Activated T-helper 1 cell treated with anti-CD3 and anti-CD28 coated beads, Interleukin-12 subunit alpha, Interleukin-12 subunit beta, Interleukin-2, Interleukin-4 antibody, amounts not matched to agents 30 ng/mL and 10 ng/mL and 1 ng/mL, durations not matched to agents 14 hours and 24 hours and 36 hours (primary cell): Measurements from ENCODE around the gene MSI2. TPM values are rescaled to one million over a fixed set of nuclear protein-coding genes. Genes with fewer than 3 reads are reported as not detected.

Source experiments
- DNase-seq: peaks from one replicate; pipeline ENCODE4 v3.0.0; 2021; ENCODE audit warnings: low spot score
- H3K27ac Mint-ChIP-seq: one replicate; pipeline ENCODE4 v1.8.0; 2021; ENCODE audit warnings: mild to moderate bottlenecking, mixed read lengths
- H3K27me3 Mint-ChIP-seq: one replicate; pipeline ENCODE4 v1.8.0; 2022; ENCODE audit warnings: mild to moderate bottlenecking, moderate library complexity, mixed read lengths; ENCODE audit not compliant: insufficient read depth
- H3K36me3 Mint-ChIP-seq: one replicate; pipeline ENCODE4 v1.8.0; 2021; ENCODE audit warnings: low read depth, mixed read lengths
- H3K4me1 Mint-ChIP-seq: one replicate; pipeline ENCODE4 v1.8.0; 2021; ENCODE audit warnings: low read depth, mixed read lengths
- H3K4me3 Mint-ChIP-seq: one replicate; pipeline ENCODE4 v1.8.0; 2021; ENCODE audit warnings: mild to moderate bottlenecking, moderate library complexity, mixed read lengths
- H3K9me3 Mint-ChIP-seq: one replicate; pipeline ENCODE4 v1.8.0; 2021; ENCODE audit warnings: mixed read lengths
- intact Hi-C: fragments of 100-400 bp; cut with micrococcal nuclease; formaldehyde crosslinking; loops from one replicate; pipeline ENCODE4 v1.15.1; 2024
- total RNA-seq: library from RNA; stranded (reverse); gene quantifications from 2 replicates; pipeline ENCODE4 v1.2.3, GENCODE V29; 2022

MSI2 gene
- total RNA-seq, 1 donor from 2014 or later, result 278 TPM

GRCh38 chr17:57251211-57251787 lies 5.0 kb upstream of the MSI2 start:
- no peak for DNase-seq
- Mint-ChIP-seq H3K4me1 (peaks cover 17% of the 10 kb centered on the region), H3K27me3 (peaks cover 4% of the 10 kb centered on the region), H3K9me3 (peaks cover 13% of the 10 kb centered on the region), H3K4me3 (no peak overlapping the region), H3K36me3 (peaks cover 4% of the 10 kb centered on the region), H3K27ac (no peak overlapping the region)
- intact Hi-C loops, result loop anchor here (10.0 kb wide), 1 partner anchor 354 kb away; no protein-coding TSS in a partner anchor

DNA sequence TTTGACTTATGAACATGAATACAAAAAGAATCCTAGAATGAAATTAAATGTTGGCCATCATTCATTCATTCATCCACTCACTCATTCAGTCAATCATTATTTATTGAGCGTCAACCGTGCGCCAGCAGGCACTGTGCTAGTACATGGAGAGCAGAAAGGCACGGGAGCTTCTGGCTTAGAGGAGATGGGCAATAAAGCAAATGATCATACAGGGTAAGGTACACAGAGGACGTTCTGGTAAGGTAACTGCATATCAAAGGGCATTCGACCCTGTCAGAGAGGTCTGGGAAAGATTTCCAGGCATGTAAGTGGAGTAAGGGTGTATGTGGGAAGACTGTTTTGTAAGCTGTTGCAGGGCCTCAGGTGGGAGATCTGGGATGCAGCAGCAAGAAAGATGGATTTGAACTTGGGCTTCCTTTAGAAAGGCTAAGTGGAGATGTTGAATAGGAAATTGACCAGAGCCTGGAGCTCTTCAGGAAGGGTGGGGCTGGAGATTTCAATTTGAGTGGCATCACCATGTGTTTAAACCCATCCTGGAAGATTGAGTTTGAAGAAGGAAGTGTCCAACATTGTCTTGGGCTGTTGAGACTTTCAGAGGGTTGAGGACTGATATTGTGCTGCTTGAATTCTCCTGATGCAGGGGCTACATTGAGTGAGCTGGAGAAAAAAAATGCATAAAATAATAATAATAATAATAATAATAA lies 2.8 kb upstream of the MSI2 start:
- H3K4me1 Mint-ChIP-seq, result peaks cover 22% of the 10 kb centered on the region
- peaks cover 9% of the 10 kb centered on the region for H3K36me3 Mint-ChIP-seq
- H3K4me3 Mint-ChIP-seq, result no peak overlapping the region
- peaks cover 13% of the 10 kb centered on the region for H3K9me3 Mint-ChIP-seq
- intact Hi-C loops, result loop anchor here (1.0 to 10.0 kb wide), 2 partner anchors 10 to 351 kb away; no protein-coding TSS in a partner anchor
- peaks cover 2% of the 10 kb centered on the region for H3K27me3 Mint-ChIP-seq
- no peak for DNase-seq
- H3K27ac Mint-ChIP-seq, result no peak overlapping the region

DNA sequence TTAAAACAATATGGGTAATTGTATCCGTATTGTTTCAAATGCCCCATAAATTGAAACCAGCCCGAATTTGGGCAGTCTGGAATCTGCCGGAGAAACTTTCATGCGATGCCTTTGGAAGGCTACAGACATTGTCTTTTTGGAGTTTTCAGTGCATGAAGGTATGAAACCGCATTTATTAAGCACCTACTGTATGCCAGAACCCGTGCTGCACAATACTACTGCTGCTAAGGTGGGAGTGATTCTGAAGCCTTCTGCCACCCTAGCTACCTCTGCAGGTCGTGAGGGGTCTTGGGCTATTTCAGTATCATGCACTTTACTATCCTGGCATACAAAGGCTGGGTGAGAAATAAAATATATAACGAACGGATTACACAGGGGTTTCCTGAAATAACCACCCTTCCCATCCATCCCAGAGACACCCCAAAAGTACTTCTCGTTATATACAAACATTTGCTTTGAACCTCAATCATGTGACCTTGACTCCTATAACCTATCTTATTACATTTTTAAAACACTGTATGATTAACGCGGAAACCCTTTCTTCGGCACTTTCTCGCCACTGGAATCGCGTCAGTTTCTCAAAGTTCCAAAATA lies 1.0 kb upstream of the MSI2 start:
- no peaks in the 10 kb centered on the region for H3K27me3 Mint-ChIP-seq
- intact Hi-C loops, result loop anchor here (5.0 to 10.0 kb wide), 3 partner anchors 42 to 418 kb away; no protein-coding TSS in a partner anchor
- peaks cover 21% of the 10 kb centered on the region for H3K36me3 Mint-ChIP-seq
- peak overlapping the region; percentile 86 for H3K4me3 Mint-ChIP-seq
- H3K9me3 Mint-ChIP-seq, result peaks cover 5% of the 10 kb centered on the region
- H3K27ac Mint-ChIP-seq, result peak overlapping the region; percentile 83
- no peak for DNase-seq
- H3K4me1 Mint-ChIP-seq, result peaks cover 40% of the 10 kb centered on the region

GRCh38 chr17:57256708-57257112 lies 387 bp downstream of the MSI2 start:
- peak overlapping the region; percentile 89 for H3K4me3 Mint-ChIP-seq
- intact Hi-C loops, result loop anchor here (1.0 to 10.0 kb wide), 6 partner anchors 41 to 419 kb away; partner anchors contain the start of gene AKAP1
- peaks cover 32% of the 10 kb centered on the region for H3K36me3 Mint-ChIP-seq
- no peak for DNase-seq
- no peaks in the 10 kb centered on the region for H3K27me3 Mint-ChIP-seq
- H3K9me3 Mint-ChIP-seq, result no peaks in the 10 kb centered on the region
- H3K27ac Mint-ChIP-seq, result peak overlapping the region; percentile 93
- peaks cover 54% of the 10 kb centered on the region for H3K4me1 Mint-ChIP-seq

DNA sequence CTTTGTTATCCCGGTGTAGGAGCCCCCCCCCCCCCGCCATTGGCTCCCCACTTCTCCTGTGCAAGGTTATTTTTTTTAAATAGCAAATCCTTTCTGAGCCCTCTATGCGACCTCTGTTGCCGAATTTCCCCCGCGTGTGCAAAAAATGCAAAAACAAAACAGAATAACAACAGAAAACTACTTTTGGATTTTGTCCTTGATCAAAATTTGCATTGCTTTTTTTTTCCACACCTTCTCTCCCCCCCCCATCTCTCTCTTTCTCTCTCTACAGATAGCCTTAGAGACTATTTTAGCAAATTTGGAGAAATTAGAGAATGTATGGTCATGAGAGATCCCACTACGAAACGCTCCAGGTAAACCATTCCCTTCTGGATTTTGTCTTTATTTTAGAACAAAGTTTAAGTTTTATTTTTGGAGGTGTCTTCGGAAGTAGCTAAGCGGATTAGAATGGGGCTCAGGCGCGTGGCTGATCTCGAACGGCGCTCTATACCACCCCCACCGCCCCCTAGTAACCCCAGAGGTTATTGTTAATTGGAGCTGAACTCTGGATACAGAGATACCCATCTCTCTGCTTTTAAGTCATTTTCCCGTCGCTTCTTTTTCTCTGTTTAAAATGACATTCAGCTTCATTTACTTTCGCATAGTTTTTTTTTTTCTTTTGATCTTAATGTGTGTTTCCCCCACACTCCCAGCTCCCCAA lies 1.0 kb downstream of the MSI2 start:
- Mint-ChIP-seq H3K27me3 (no peaks in the 10 kb centered on the region), H3K4me1 (peaks cover 60% of the 10 kb centered on the region), H3K9me3 (no peaks in the 10 kb centered on the region), H3K36me3 (peaks cover 39% of the 10 kb centered on the region), H3K4me3 (peak overlapping the region; percentile 89), H3K27ac (peak overlapping the region; percentile 93)
- no peak for DNase-seq
- intact Hi-C loops, result loop anchor here (1.0 to 10.0 kb wide), 5 partner anchors 40 to 420 kb away; partner anchors contain the start of gene AKAP1

DNA sequence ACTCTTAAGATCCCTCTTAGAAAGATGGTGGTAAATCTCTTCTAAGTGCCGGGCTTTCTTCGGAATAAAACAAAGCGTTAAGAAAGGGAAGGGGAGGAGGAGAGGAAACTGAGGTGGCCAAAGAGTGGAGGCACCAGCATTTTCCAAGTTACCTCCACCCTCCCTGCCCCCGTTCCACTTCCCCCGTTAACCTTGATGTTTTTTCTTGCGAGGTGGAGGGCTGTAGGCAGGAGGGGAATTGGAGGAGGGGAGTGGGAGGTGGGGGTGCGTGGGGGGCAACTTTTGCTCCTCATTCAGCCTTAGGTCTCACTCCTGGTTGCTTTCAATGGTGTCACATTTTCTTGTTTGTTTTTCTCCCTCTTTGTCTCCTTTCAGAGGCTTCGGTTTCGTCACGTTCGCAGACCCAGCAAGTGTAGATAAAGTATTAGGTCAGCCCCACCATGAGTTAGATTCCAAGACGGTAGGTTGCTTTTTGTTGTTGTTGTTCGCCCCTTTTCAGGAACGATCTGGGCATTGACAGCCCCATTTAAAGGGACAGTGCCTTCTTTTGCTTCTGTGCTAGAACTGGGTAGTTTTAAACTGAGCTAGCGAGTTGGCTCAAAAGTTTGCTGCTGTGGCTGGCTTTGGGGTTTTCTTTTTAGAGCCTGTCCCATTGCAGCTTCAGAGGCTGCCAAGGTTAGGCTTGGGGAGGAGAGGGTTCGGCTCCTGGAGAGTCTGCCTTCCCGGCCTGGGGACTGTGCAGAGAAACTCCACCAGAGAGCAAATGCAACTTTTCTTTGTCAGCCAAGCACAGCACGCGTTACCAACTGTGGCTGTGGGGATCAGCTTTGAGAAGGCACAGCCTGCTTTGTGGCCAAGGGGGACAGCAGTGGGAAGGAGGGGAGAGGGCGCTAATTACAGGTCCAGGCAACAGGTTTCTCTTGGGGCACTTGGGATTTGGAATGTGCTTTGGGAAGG lies 1.9 kb downstream of the MSI2 start:
- Mint-ChIP-seq H3K27me3 (no peaks in the 10 kb centered on the region), H3K4me1 (peaks cover 67% of the 10 kb centered on the region), H3K27ac (peak overlapping the region; percentile 93), H3K4me3 (peak overlapping the region; percentile 89), H3K36me3 (peaks cover 47% of the 10 kb centered on the region), H3K9me3 (no peaks in the 10 kb centered on the region)
- intact Hi-C loops, result loop anchor here (1.0 to 10.0 kb wide), 7 partner anchors 27 to 421 kb away; partner anchors contain the start of gene AKAP1
- no peak for DNase-seq

- Mint-ChIP-seq H3K27me3 (no peaks in the 10 kb centered on the region), H3K4me1 (peaks cover 71% of the 10 kb centered on the region), H3K36me3 (peaks cover 56% of the 10 kb centered on the region), H3K27ac (no peak overlapping the region), H3K9me3 (no peaks in the 10 kb centered on the region), H3K4me3 (peak overlapping the region; percentile 89)
- intact Hi-C loops, result loop anchor here (5.0 to 10.0 kb wide), 3 partner anchors 38 to 422 kb away; no protein-coding TSS in a partner anchor
- no peak for DNase-seq
Observed at GRCh38 chr17:57259306-57259705, 3.0 kb downstream of the MSI2 start.

- Mint-ChIP-seq H3K4me1 (peaks cover 71% of the 10 kb centered on the region), H3K4me3 (peak overlapping the region; percentile 89)
- intact Hi-C loops, result loop anchor here (5.0 to 10.0 kb wide), 3 partner anchors 37 to 423 kb away; no protein-coding TSS in a partner anchor
Observed at GRCh38 chr17:57259817-57260216, 3.5 kb downstream of the MSI2 start.

DNA sequence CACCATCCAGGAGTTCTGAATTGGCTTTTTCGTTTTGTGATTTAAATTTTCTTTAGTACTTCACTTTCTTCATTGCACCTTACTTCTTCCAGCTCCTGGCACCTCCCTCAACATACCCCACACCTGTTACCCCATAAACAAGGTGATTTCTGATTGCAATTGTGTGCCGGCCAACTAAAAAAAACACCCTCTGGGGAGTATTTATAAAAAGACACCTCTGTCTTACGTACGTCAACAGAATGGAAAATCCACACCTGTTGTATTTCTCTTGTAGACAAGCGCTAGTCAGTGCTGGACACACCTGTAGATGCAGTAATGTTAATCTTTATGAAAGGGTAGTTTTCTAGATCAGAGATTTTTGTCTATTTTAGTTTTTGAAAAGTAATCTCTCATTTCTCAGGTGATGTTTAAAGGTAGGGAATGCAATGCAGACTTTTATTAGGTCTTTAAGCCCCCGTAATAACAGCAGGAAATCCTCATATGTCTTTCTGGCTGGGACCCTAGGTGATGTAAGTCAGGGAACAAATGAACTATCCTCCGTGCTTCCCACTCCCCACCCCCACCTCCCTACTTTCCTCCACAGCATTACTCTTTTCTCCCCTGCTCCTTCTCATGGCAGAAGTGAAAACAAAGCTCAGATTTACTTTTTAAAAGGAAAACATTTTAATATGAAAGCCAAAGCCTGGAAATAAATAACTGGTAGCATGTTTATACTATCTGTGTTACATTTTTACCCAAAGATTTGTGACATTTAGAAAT lies 4.2 kb downstream of the MSI2 start:
- Mint-ChIP-seq H3K27ac (no peak overlapping the region), H3K36me3 (peaks cover 67% of the 10 kb centered on the region), H3K4me3 (peak overlapping the region; percentile 89), H3K9me3 (no peaks in the 10 kb centered on the region), H3K4me1 (peaks cover 70% of the 10 kb centered on the region), H3K27me3 (no peaks in the 10 kb centered on the region)
- intact Hi-C loops, result no loop called here
- no peak for DNase-seq

More at GRCh38 chr17:57259817-57260216, 3.5 kb downstream of the MSI2 start:
- H3K9me3 Mint-ChIP-seq, result no peaks in the 10 kb centered on the region
- DNase-seq, result no peak
- no peak overlapping the region for H3K27ac Mint-ChIP-seq
- peaks cover 61% of the 10 kb centered on the region for H3K36me3 Mint-ChIP-seq
- no peaks in the 10 kb centered on the region for H3K27me3 Mint-ChIP-seq

- no peak for DNase-seq
- H3K4me3 Mint-ChIP-seq, result peak overlapping the region; percentile 89
- H3K4me1 Mint-ChIP-seq, result peaks cover 73% of the 10 kb centered on the region
- no peaks in the 10 kb centered on the region for H3K27me3 Mint-ChIP-seq
- no peak overlapping the region for H3K27ac Mint-ChIP-seq
- intact Hi-C loops, result no loop called here
- no peaks in the 10 kb centered on the region for H3K9me3 Mint-ChIP-seq
- peaks cover 72% of the 10 kb centered on the region for H3K36me3 Mint-ChIP-seq
Observed at GRCh38 chr17:57261084-57261461, 4.8 kb downstream of the MSI2 start.

DNA sequence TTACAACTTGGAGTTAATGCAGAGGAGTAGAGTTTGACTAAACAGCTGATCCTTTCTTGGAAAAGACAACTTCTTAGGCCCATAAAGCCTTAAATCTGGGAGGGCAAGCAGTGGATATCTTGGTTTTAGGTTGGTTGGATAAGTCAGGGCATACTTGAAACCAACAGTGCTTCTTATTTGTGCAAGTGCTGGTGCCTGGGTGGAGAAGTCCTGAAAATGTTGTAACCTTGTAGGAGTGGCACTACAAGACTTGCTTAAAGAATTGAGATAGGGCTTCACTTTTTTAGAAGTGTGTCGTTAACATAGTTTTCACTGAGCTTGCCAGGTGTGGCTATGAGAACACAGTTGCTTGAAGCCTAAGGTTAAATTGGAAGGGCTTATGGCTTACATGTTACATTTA lies 6.2 kb downstream of the MSI2 start:
- Mint-ChIP-seq H3K36me3 (peaks cover 81% of the 10 kb centered on the region), H3K4me3 (no peak overlapping the region), H3K27ac (no peak overlapping the region), H3K4me1 (peaks cover 74% of the 10 kb centered on the region), H3K9me3 (no peaks in the 10 kb centered on the region), H3K27me3 (no peaks in the 10 kb centered on the region)
- intact Hi-C loops, result no loop called here
- DNase-seq, result no peak
